Kidney epithelial cell (primary cell): ENCODE results near the gene UBE2G2. TPM values are rescaled to one million over a fixed set of nuclear protein-coding genes. Genes with fewer than 3 reads are reported as not detected.
"Not testable (repeated sequence)": the region's sequence is repeated elsewhere in the genome, so short reads cannot be mapped to it uniquely, and the experiment has no call there.

Experiments used
- DNase-seq: peaks from one replicate; pipeline ENCODE4 v3.0.0-alpha.2; 2010; ENCODE audit warnings: low read depth
- H3K27me3 ChIP-seq: 2 replicates; pipeline ENCODE4 v1.6.0; 2011; ENCODE audit warnings: low read length; ENCODE audit not compliant: control insufficient read depth, insufficient read depth
- H3K36me3 ChIP-seq: 2 replicates; pipeline ENCODE4 v1.5.1; 2011; ENCODE audit warnings: low read length; ENCODE audit not compliant: control insufficient read depth, insufficient read depth
- H3K4me3 ChIP-seq: 2 replicates; pipeline ENCODE4 v1.5.1; 2011; ENCODE audit warnings: low read depth, mild to moderate bottlenecking, control low read depth, low read length
- CTCF ChIP-seq: IDR thresholded peaks from 2 replicates; pipeline ENCODE4 v1.5.1; 2011; ENCODE audit warnings: mild to moderate bottlenecking, moderate library complexity, low read length, control low read depth, inconsistent platforms; ENCODE audit not compliant: insufficient read depth, poor library complexity, severe bottlenecking
- total RNA-seq: library from RNA; depleted of rRNA; stranded (reverse); fragments of >200 nt; gene quantifications from 2 replicates; pipeline ENCODE4 v1.2.3, GENCODE V29; 2015

Gene UBE2G2
- total RNA-seq, 1 donor from 2014 or later = 40.6 TPM

- TF ChIP-seq CTCF = no peak
- DNase-seq = no peak
- peaks cover 7% of the 10 kb centered on the region for H3K27me3 ChIP-seq
- no peak overlapping the region for H3K4me3 ChIP-seq
- H3K36me3 ChIP-seq = no peaks in the 10 kb centered on the region
Measured at GRCh38 chr21:44834231-44834950, 32.8 kb upstream of the UBE2G2 start.

GRCh38 chr21:44833663-44834062 is 32.0 kb upstream of the UBE2G2 start:
- H3K36me3 ChIP-seq = no peaks in the 10 kb centered on the region
- H3K4me3 ChIP-seq = no peak overlapping the region
- H3K27me3 ChIP-seq = peaks cover 7% of the 10 kb centered on the region
- TF ChIP-seq CTCF = no peak
- DNase-seq = no peak

GRCh38 chr21:44832516-44833255 is 31.1 kb upstream of the UBE2G2 start:
- not testable (repeated sequence) for DNase-seq, H3K36me3 ChIP-seq, H3K27me3 ChIP-seq, H3K4me3 ChIP-seq

GRCh38 chr21:44831227-44831860 is 29.7 kb upstream of the UBE2G2 start:
- TF ChIP-seq CTCF = no peak
- no peak overlapping the region for H3K4me3 ChIP-seq
- H3K36me3 ChIP-seq = no peaks in the 10 kb centered on the region
- DNase-seq = no peak
- H3K27me3 ChIP-seq = peaks cover 2% of the 10 kb centered on the region

GRCh38 chr21:44829507-44830092 is 28.0 kb upstream of the UBE2G2 start:
- peaks cover 2% of the 10 kb centered on the region for H3K27me3 ChIP-seq
- no peaks in the 10 kb centered on the region for H3K36me3 ChIP-seq
- no peak overlapping the region for H3K4me3 ChIP-seq
- DNase-seq = no peak
- no peak for TF ChIP-seq CTCF
